K562 (cell line): Measurements from ENCODE around the gene ICE2. TPM values are rescaled to one million over a fixed set of nuclear protein-coding genes. Genes with fewer than 3 reads are reported as not detected.

ENCODE experiments used
- KLF16 ChIP-seq: IDR thresholded peaks from 2 replicates; pipeline ENCODE4 v1.6.1; 2016; ENCODE audit warnings: antibody characterized with exemption
- MYNN ChIP-seq, 2 experiments: sonication (generic); formaldehyde crosslinking in 1 of 2; IDR thresholded peaks; 2 replicates each; pipeline versions ENCODE4 v1.5.0 to v1.6.1; 2016 to 2020; ENCODE audit warnings: antibody characterized with exemption in 1 of 2, missing genetic modification reagents in 1 of 2
- NFE2 ChIP-seq: IDR thresholded peaks from 2 replicates; pipeline ENCODE4 v1.6.1; 2014; ENCODE audit warnings: antibody characterized with exemption, low read depth
- RAD21 ChIP-seq, 2 experiments: fragments of 250-450 bp in 1 of 2; fragments of 450-650 bp in 1 of 2; sonication (Bioruptor Pico) in 1 of 2; formaldehyde crosslinking in 1 of 2; IDR thresholded peaks in 1 of 2; conservative IDR thresholded peaks in 1 of 2; 2 replicates each; pipeline versions ENCODE4 v1.4.0 to v1.8.0; 2020 to 2022; ENCODE audit warnings: mild to moderate bottlenecking in 2 of 2, moderate library complexity in 1 of 2
- SRSF1 ChIP-seq: fragments of 200-400 bp; formaldehyde crosslinking; IDR thresholded peaks from 2 replicates; pipeline ENCODE4 v1.6.1; 2017; ENCODE audit warnings: mild to moderate bottlenecking, low read depth, low read length, moderate library complexity
- SRSF7 ChIP-seq: fragments of 200-400 bp; formaldehyde crosslinking; optimal IDR thresholded peaks from 2 replicates; pipeline ENCODE3; 2017; ENCODE audit warnings: mild to moderate bottlenecking, low read depth, low read length
- ZKSCAN1 ChIP-seq: fragments of 150-350 bp; IDR thresholded peaks from 2 replicates; pipeline ENCODE4 v1.6.1; 2016; ENCODE audit warnings: low read depth, low read length
- ZNF384 ChIP-seq: IDR thresholded peaks from 2 replicates; pipeline ENCODE4 v1.6.1; 2012; ENCODE audit warnings: low read depth, low read length, improper control_type of control experiment
- polyA plus RNA-seq, 8 experiments: library from polyadenylated mRNA; depleted of rRNA in 4 of 8; stranded (reverse) in 5 of 8; unstranded in 3 of 8; fragments of >200 nt; fragmentation: Nextera tagmentation in 2 of 8; fragmentation: Illumina TruSeq in 1 of 8; extraction: Ambion mirVana in 2 of 8; extraction: Trizol in 1 of 8; gene quantifications; 2 replicates each; pipeline versions ENCODE4 v1.2.1 to v1.2.3, GENCODE V29; 2011 to 2014; ENCODE audit warnings: inconsistent platforms in 1 of 8, missing spikeins in 1 of 8
- total RNA-seq, 7 experiments: library from RNA; depleted of rRNA in 6 of 7; stranded (reverse); fragments of >200 nt in 6 of 7; fragmentation: Illumina TruSeq in 2 of 7; extraction: Trizol in 2 of 7; gene quantifications; 2 replicates each; pipeline versions ENCODE4 v1.2.1 to v1.2.3, GENCODE V29; 2011 to 2021; ENCODE audit warnings: low replicate concordance in 1 of 7
- TF ChIP-seq, protein P1 (sequence below): fragments of 200-400 bp; formaldehyde crosslinking; IDR thresholded peaks from 2 replicates; pipeline ENCODE4 v1.6.1; 2017; ENCODE audit warnings: mild to moderate bottlenecking, low read depth, low read length, moderate library complexity
- TF ChIP-seq, protein P2 (sequence below): fragments of 250-450 bp; sonication (Bioruptor Pico); IDR thresholded peaks from 2 replicates; pipeline ENCODE4 v1.5.0; 2022; ENCODE audit warnings: mild to moderate bottlenecking
- TF ChIP-seq, protein P3 (sequence below): fragments of 200-600 bp; sonication (generic); IDR thresholded peaks from one replicate; pipeline ENCODE4 v1.6.1; 2012; ENCODE audit warnings: mild to moderate bottlenecking, low read depth, low read length, inconsistent platforms

ICE2 gene
- total and polyA plus RNA-seq, 9 of the 15 experiments (the other 6 are each of a cell fraction or from before 2014, with no cell fraction given), result 21.8 to 87.9 (median 58.1) TPM

DNA sequence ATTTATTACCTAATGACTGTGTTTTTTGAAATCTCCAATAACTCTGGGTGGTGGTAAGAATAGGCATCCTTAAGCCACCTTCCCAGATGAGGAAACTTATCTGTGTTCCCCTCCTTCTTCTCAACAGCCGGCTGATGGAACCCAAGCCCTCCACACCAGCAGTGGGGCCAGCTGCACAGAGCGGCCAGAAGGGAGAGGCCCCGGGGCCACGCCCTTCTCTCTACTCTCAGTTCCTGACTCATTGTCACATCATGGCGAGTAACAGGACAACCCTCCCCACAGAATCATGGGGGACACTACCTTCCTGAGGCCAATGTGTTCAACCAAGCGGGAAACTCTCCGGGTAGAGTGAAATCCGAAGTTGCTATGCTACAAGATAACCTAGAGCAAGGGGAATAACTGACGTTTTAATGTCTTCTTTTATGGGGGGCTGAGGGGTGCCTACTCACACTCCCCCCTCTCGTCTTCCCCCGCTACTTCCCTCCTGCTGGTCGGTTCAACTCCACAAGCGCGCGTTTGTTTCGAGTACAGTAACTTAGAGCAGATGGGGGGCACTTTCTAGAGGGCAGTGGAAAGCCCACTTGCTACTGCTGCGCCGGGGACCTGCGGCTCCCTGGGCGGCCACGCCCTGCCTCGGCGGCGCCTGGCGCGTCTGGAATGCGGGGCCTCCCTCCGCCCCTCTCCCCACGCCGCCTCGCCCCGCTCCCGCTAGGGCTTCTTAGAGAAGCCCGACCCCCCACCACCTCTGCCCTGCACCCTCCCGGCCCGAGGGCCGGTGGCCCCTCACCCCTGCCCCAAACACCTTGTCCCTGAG, 81.8 kb downstream of the ICE2 start (continued):
- TF ChIP-seq RAD21 (CRISPR knock-in tag; conservative IDR thresholded peaks at IDR 0.05 in 1 of 2, IDR thresholded peaks at IDR 0.05 in 1 of 2) (no peak), ZNF384 (no peak), NFE2 (peak; percentile 84), ZKSCAN1 (no peak), SRSF1 (no peak), KLF16 (peak; percentile 47; the same call in 1 of the 2 replicates), MYNN (IDR thresholded peaks at IDR 0.05) (peak; percentile 53; the same call in 1 of the 2 replicates), MYNN (CRISPR knock-in tag; IDR thresholded peaks at IDR 0.05) (no peak), SRSF7 (no peak)
- TF ChIP-seq, protein P1, sequence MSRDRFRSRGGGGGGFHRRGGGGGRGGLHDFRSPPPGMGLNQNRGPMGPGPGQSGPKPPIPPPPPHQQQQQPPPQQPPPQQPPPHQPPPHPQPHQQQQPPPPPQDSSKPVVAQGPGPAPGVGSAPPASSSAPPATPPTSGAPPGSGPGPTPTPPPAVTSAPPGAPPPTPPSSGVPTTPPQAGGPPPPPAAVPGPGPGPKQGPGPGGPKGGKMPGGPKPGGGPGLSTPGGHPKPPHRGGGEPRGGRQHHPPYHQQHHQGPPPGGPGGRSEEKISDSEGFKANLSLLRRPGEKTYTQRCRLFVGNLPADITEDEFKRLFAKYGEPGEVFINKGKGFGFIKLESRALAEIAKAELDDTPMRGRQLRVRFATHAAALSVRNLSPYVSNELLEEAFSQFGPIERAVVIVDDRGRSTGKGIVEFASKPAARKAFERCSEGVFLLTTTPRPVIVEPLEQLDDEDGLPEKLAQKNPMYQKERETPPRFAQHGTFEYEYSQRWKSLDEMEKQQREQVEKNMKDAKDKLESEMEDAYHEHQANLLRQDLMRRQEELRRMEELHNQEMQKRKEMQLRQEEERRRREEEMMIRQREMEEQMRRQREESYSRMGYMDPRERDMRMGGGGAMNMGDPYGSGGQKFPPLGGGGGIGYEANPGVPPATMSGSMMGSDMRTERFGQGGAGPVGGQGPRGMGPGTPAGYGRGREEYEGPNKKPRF, result no peak
- TF ChIP-seq, protein P2, sequence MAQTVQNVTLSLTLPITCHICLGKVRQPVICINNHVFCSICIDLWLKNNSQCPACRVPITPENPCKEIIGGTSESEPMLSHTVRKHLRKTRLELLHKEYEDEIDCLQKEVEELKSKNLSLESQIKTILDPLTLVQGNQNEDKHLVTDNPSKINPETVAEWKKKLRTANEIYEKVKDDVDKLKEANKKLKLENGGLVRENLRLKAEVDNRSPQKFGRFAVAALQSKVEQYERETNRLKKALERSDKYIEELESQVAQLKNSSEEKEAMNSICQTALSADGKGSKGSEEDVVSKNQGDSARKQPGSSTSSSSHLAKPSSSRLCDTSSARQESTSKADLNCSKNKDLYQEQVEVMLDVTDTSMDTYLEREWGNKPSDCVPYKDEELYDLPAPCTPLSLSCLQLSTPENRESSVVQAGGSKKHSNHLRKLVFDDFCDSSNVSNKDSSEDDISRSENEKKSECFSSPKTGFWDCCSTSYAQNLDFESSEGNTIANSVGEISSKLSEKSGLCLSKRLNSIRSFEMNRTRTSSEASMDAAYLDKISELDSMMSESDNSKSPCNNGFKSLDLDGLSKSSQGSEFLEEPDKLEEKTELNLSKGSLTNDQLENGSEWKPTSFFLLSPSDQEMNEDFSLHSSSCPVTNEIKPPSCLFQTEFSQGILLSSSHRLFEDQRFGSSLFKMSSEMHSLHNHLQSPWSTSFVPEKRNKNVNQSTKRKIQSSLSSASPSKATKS (CRISPR knock-in tag), result no peak
- TF ChIP-seq, protein P3, sequence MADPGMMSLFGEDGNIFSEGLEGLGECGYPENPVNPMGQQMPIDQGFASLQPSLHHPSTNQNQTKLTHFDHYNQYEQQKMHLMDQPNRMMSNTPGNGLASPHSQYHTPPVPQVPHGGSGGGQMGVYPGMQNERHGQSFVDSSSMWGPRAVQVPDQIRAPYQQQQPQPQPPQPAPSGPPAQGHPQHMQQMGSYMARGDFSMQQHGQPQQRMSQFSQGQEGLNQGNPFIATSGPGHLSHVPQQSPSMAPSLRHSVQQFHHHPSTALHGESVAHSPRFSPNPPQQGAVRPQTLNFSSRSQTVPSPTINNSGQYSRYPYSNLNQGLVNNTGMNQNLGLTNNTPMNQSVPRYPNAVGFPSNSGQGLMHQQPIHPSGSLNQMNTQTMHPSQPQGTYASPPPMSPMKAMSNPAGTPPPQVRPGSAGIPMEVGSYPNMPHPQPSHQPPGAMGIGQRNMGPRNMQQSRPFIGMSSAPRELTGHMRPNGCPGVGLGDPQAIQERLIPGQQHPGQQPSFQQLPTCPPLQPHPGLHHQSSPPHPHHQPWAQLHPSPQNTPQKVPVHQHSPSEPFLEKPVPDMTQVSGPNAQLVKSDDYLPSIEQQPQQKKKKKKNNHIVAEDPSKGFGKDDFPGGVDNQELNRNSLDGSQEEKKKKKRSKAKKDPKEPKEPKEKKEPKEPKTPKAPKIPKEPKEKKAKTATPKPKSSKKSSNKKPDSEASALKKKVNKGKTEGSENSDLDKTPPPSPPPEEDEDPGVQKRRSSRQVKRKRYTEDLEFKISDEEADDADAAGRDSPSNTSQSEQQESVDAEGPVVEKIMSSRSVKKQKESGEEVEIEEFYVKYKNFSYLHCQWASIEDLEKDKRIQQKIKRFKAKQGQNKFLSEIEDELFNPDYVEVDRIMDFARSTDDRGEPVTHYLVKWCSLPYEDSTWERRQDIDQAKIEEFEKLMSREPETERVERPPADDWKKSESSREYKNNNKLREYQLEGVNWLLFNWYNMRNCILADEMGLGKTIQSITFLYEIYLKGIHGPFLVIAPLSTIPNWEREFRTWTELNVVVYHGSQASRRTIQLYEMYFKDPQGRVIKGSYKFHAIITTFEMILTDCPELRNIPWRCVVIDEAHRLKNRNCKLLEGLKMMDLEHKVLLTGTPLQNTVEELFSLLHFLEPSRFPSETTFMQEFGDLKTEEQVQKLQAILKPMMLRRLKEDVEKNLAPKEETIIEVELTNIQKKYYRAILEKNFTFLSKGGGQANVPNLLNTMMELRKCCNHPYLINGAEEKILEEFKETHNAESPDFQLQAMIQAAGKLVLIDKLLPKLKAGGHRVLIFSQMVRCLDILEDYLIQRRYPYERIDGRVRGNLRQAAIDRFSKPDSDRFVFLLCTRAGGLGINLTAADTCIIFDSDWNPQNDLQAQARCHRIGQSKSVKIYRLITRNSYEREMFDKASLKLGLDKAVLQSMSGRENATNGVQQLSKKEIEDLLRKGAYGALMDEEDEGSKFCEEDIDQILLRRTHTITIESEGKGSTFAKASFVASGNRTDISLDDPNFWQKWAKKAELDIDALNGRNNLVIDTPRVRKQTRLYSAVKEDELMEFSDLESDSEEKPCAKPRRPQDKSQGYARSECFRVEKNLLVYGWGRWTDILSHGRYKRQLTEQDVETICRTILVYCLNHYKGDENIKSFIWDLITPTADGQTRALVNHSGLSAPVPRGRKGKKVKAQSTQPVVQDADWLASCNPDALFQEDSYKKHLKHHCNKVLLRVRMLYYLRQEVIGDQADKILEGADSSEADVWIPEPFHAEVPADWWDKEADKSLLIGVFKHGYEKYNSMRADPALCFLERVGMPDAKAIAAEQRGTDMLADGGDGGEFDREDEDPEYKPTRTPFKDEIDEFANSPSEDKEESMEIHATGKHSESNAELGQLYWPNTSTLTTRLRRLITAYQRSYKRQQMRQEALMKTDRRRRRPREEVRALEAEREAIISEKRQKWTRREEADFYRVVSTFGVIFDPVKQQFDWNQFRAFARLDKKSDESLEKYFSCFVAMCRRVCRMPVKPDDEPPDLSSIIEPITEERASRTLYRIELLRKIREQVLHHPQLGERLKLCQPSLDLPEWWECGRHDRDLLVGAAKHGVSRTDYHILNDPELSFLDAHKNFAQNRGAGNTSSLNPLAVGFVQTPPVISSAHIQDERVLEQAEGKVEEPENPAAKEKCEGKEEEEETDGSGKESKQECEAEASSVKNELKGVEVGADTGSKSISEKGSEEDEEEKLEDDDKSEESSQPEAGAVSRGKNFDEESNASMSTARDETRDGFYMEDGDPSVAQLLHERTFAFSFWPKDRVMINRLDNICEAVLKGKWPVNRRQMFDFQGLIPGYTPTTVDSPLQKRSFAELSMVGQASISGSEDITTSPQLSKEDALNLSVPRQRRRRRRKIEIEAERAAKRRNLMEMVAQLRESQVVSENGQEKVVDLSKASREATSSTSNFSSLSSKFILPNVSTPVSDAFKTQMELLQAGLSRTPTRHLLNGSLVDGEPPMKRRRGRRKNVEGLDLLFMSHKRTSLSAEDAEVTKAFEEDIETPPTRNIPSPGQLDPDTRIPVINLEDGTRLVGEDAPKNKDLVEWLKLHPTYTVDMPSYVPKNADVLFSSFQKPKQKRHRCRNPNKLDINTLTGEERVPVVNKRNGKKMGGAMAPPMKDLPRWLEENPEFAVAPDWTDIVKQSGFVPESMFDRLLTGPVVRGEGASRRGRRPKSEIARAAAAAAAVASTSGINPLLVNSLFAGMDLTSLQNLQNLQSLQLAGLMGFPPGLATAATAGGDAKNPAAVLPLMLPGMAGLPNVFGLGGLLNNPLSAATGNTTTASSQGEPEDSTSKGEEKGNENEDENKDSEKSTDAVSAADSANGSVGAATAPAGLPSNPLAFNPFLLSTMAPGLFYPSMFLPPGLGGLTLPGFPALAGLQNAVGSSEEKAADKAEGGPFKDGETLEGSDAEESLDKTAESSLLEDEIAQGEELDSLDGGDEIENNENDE, result no peak
